Posterior vena cava (tissue), 2 donors: ENCODE data around the gene CTIF. TPM values are rescaled to one million over a fixed set of nuclear protein-coding genes. Genes with fewer than 3 reads are reported as not detected.

Experiments
- DNase-seq: peaks from one replicate; pipeline ENCODE4 v3.0.0-alpha.2; 2020; ENCODE audit warnings: low spot score
- intact Hi-C, 2 donors: fragments of 100-400 bp; cut with DNase I; formaldehyde crosslinking; loops; one replicate each; pipeline versions ENCODE4 v1.14.1 to v1.14.2; 2022 to 2023
- total RNA-seq, 2 donors: library from RNA; stranded (reverse); fragmentation: NEBNext Ultra II Directional; extraction: Animal tissue kit (Norgen Biotek cat#: 25700); gene quantifications; one replicate each; pipeline ENCODE4 v1.2.1, GENCODE V29; 2021
- donor health status: DM: yes; HTN: yes; CAD: no.
- donor health status: DM: yes; HTN: yes; CAD: no.

The CTIF gene
- total RNA-seq, 2 donors from 2014 or later: 87.8 to 116 TPM

GRCh38 chr18:48667276-48668254, 128.7 kb downstream of the CTIF start:
- peak; percentile 70 for DNase-seq
- intact Hi-C loops: loop anchor here in 1 of 2 donors (10.0 kb wide), 1 partner anchor 123 kb away; no protein-coding TSS in a partner anchor

DNA sequence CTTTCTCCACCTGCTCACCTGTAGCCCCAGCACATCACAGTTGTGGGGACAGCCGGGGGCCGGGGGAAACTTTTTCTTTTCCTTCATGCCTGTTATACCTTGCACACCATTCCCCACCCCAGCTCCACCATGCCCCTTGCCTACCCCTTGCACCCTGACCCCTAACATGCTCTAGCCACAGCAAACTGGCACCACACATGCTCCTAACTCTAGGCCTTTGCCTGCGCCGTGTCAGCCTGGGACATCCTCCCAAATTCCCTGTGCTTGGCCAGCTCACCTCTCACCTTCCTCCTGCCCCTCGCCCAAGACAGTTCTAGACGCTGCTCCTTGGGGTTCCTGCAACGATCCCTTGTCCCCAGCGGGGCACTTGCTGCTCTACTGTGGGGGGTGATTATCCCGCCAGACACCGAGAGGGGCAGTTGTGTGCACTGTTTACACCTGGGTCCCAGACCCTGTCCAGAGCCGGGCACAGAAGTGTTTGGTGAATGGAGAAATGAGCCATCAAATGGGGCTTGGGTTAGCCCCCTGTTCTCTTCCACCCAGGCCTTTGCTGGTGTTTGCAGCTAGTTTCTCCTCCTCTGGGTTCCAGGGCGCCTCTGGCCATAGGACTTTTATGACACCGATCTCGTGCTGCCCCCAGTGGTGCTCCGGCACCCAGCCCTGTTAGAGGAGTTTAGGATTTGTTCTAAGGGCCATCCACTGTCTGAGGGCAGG, 129.8 kb downstream of the CTIF start:
- peak; percentile 68 for DNase-seq
- intact Hi-C loops: loop anchor here in 1 of 2 donors (10.0 kb wide), 1 partner anchor 124 kb away; no protein-coding TSS in a partner anchor

GRCh38 chr18:48669180-48669675, 130.4 kb downstream of the CTIF start:
- intact Hi-C loops: loop anchor here in 1 of 2 donors (10.0 kb wide), 1 partner anchor 124 kb away; no protein-coding TSS in a partner anchor

DNA sequence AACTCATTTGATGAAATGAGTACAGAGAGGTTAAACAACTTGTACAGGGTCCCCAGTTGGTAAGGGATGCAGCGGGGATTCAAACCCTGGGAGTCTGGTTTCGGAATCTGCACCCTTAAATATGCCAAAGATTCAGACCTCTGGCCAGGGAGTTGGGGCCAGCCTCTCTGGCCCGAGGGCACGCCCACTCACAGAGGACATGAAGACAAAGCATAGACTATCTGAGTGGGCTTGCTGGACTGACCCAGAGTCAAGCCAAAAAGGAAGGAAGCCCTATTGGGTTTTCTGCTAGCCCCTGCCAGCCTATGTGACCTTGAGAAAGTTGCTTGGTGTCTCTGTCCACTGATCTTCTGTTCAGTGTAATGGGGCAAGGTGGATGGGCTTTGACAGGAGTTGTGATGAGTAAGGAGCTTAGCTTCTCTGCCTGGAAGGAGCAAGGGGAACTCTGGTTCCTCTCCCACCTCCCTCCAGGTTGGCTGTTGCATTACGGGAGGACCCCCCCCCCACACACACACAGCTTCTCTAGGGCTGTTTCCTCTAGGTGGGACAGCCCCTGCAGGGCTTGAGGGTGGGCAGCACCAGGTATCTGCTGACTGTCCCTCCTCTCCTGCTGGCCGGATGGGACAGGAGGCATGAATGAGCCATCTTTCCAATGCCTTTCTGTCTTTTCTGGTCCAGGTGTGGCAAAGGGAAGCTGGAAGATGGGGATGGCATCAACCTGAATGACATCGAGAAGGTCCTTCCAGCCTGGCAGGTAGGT, 131.3 kb downstream of the CTIF start:
- intact Hi-C loops: loop anchor here (10.0 kb wide), 4 partner anchors 125 to 745 kb away; no protein-coding TSS in a partner anchor
- DNase-seq: peak; percentile 55

More at GRCh38 chr18:48669180-48669675, 130.4 kb downstream of the CTIF start:
- DNase-seq: no peak

DNA sequence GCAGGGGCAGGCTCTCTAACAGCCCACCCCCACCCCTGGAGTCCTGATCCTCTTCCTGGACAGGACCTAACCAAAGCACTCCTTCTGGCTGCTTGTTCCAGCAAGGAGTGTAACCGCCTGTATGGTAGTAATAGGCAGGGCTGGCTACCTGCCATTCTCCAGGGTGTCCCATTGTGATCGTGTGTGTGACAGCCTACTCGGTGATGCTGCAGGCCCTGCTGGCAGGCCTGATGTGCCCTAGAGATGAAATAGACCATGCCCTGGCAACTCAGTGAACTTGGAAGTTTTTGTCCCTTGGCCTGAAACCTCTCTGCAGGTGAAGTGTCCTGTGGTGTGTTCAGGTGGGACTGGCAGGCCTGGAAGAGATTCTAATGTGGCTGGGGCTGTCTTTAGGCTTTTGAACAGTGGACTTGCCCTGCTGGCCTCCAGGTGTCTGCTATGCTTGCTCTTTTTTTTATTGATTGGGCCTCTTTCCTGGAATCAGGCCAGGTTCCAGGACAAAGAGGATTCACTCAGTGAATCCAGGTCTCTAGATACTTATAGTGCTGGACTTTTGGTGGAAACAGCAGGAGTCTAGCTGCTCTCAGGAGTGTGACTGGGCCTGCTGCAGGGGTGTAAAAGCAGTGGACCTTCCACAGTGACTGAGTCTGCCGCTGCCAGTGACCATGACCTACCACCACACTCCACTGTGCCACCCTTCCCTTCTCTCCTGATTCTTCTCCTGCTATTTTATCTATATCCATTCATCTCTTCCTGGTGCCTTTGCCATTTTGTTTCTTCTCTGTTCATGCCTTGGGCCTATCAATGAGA, 132.1 kb downstream of the CTIF start:
- intact Hi-C loops: loop anchor here (10.0 kb wide), 3 partner anchors 274 to 744 kb away; no protein-coding TSS in a partner anchor
- peak; percentile 61 for DNase-seq

DNA sequence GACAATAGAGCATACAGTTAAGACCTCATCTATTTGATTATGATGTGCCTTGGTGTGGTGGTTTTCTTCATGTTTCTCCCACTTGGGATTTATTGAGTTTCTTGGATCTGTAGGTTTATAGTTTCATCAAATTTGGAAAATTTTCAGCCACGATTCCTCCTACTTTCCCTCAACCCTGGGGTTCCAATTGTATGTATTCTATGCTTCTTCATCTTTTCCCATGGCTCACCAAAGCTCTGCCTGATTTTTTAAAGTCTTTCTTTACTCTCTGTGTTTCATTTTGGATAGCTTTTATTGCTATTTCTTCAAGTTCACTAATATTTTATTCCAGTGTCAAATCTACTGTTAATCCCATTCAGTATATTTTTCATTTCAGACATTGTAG, 132.7 kb downstream of the CTIF start:
- no peak for DNase-seq
- intact Hi-C loops: loop anchor here (10.0 kb wide), 3 partner anchors 273 to 743 kb away; no protein-coding TSS in a partner anchor

GRCh38 chr18:48672671-48673340, 134.0 kb downstream of the CTIF start:
- DNase-seq: peak; percentile 66
- intact Hi-C loops: loop anchor here (10.0 kb wide), 3 partner anchors 272 to 742 kb away; no protein-coding TSS in a partner anchor

DNA sequence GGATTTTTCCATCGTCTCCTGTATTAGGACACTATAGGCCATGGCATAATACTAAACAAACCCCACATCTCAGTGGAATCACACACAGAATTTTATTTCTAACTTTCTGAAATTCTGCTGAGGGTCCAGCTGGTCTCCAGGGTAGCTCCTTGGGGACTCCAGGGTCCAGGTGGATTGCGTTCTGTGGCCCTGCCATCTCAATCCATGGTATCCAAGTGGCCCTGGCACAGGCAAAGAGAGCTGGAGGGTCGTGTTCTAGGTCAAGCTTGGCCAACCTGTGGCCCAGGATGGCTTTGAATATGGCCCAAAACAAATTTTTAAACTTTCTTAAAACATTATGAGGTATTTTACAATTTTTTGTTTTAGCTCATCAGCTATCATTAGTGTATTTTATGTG, 134.6 kb downstream of the CTIF start:
- peak; percentile 52 for DNase-seq
- intact Hi-C loops: loop anchor here (10.0 kb wide), 3 partner anchors 271 to 741 kb away; no protein-coding TSS in a partner anchor

GRCh38 chr18:48673853-48674721, 135.3 kb downstream of the CTIF start:
- intact Hi-C loops: loop anchor here (10.0 kb wide), 3 partner anchors 271 to 741 kb away; no protein-coding TSS in a partner anchor
- peak; percentile 60 for DNase-seq

- peak; percentile 55 for DNase-seq
- intact Hi-C loops: loop anchor here (5.0 to 10.0 kb wide), 5 partner anchors 270 to 740 kb away; partner anchors contain the start of gene SMAD7 (in 1 of the 2)
Measured at GRCh38 chr18:48674758-48675351, 136.0 kb downstream of the CTIF start.

- intact Hi-C loops: loop anchor here (5.0 to 10.0 kb wide), 5 partner anchors 269 to 739 kb away; partner anchors contain the start of gene SMAD7 (in 1 of the 2)
- DNase-seq: peak; percentile 96
Measured at GRCh38 chr18:48675352-48675761, 136.5 kb downstream of the CTIF start.

GRCh38 chr18:48675912-48676311, 137.1 kb downstream of the CTIF start:
- peak; percentile 78 for DNase-seq
- intact Hi-C loops: loop anchor here (5.0 to 10.0 kb wide), 5 partner anchors 269 to 739 kb away; partner anchors contain the start of gene SMAD7 (in 1 of the 2)

DNA sequence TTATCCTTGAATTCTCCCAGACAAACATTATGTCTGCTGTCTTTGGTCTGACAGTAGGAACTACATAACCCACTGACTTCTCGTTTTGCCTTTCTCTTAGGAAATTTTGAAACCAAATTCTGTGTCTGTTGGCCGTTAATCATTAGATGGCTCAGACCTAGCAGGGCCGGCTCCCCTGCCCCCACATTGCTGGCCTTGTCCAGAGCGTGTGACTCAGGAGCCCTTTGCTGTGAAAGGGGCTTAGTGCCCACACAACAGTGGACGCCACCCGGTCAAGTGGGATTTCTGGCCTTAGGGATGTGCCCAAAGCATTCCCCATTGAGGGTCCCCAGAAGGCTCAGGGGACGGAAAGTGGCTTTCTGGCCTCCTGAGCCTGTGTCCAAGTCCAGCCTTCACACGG, 137.5 kb downstream of the CTIF start:
- peak; percentile 86 for DNase-seq

GRCh38 chr18:48676756-48677368, 138.0 kb downstream of the CTIF start:
- DNase-seq: peak; percentile 94
- intact Hi-C loops: loop anchor here (5.0 to 10.0 kb wide), 5 partner anchors 268 to 738 kb away; partner anchors contain the start of gene SMAD7 (in 1 of the 2)

More for the DNA sequence above, 137.5 kb downstream of the CTIF start:
- intact Hi-C loops: loop anchor here (5.0 to 10.0 kb wide), 5 partner anchors 268 to 738 kb away; partner anchors contain the start of gene SMAD7 (in 1 of the 2)
